GM18507 (cell line): ENCODE data around the gene ASAH2.
"Not testable (repeated sequence)": the region's sequence is repeated elsewhere in the genome, so short reads cannot be mapped to it uniquely, and the experiment has no call there.

ENCODE experiments used
- DNase-seq: peaks from one replicate; pipeline ENCODE4 v3.0.0; 2011; ENCODE audit warnings: low read depth; ENCODE audit not compliant: insufficient read length; ENCODE audit errors: extremely low spot score
- FAIRE-seq: peaks from 2 replicates; lab custom pipeline; 2011; peaks lifted over from hg19 to GRCh38; lab: Jason Lieb, UNC

The ASAH2 gene

DNA sequence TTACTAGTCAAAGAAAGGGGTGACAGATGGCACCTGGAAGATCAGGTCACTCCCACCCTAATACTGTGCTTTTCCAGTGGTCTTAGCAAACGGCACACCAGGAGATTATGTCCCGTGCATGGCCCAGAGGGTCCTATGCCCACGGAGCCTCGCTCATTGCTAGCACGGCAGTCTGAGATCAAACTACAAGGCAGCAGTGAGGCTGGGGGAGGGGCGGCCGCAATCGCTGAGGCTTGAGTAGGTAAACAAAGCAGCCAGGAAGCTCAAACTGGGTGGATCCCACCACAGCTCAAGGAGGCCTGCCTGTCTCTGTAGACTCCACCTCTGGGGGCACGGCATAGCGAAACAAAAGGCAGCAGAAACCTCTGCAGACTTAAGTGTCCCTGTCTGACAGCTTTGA is 11.3 kb upstream of the ASAH2 start:
- DNase-seq, FAIRE-seq: not testable (repeated sequence)

DNA sequence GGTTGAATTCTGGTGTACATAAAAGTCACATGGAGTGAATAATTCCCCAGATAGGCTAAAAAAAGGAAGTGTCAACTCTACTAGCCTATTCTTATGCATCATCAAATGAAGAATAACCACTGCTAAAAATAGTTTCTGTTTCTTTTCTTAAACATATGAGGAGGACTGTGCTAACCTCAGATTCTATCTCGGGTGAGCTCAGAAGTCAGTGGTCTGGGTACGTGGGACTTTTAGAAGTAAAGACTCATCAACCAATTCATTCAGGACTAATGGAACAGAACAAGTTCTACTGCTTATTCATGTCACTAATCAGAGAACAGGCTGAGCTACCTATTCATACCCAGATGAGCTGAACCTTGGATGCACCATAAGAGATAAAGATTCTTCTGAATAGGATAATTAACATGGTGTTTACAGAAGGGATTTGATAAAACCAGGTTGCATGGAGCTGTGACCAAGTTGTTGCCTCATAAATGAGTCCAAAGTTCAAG is 9.5 kb upstream of the ASAH2 start:
- peak; percentile 52 for DNase-seq
- peak; percentile 90 for FAIRE-seq

DNA sequence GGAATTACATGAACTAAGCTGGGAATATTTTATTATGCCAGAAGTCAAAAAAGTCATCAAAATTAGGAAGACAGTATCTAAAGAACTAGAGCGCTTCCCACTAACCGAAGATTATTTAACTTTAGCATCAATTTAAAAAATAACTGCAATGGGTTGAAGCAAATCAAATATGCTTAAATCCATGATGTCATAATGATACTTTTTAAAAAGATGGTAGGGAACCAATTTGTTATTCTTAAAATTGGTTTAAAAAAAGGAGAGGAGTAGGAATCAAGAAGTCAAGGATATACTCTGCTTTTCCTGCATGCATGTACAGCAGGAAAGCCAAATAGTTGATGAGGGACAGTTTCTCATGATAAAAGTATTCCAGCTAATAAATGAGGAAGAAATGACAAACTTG is 3.2 kb upstream of the ASAH2 start:
- no peak for DNase-seq
- FAIRE-seq: no peak

DNA sequence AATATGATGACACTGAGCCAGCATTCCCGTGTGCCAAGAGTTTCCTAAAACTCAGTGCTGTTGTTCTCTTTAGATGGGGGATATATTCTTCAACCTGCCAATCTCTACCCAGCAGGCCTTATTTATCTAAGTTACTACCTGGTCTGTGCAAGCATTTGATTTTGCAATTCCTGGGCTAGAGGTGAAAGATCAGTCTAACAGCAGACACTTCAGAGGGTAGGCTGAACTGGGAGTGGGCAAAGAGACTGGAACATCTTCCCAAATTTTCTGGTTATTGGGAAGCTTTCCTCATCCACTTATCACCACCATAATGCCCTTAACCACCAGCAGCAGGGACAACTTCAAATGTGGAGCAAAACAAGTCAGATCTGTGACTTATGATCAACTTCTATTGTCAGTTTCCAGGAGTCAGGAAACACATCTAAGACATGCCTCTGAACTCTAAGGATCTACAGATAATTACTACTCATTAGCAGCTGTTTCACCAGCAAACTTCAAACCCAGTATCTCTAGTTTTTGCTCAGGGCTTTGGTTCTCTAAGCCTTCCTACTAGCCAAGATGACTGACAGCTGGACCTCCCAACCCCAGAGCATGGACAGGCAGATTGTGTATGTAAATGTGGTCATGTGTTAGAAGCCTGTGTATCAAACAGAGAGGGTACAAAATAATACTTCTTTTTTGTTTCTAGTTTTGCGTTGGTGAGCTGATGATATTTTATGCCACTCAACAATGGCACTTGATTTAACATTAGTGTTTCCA is 1.0 kb downstream of the ASAH2 start:
- DNase-seq (no peak), FAIRE-seq (no peak)

DNA sequence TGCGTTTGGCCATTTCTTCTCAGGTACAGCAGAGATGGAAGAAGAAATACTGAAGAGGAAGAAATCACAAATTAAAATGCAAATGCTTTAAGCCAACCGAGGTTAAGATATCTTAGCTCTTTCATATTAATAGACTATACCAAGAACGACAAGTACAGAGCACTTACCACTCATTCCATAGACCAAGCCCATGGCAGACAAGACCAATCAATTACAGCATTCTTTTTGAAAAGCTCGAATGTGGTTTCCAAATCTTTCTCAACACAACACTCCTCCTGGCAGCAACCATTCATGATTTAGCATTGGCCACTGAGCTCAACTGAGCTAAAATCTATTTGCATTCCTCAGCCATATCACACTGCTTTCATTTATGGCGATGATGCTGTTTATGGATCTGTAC is 2.7 kb downstream of the ASAH2 start:
- FAIRE-seq (no peak), DNase-seq (no peak)

DNA sequence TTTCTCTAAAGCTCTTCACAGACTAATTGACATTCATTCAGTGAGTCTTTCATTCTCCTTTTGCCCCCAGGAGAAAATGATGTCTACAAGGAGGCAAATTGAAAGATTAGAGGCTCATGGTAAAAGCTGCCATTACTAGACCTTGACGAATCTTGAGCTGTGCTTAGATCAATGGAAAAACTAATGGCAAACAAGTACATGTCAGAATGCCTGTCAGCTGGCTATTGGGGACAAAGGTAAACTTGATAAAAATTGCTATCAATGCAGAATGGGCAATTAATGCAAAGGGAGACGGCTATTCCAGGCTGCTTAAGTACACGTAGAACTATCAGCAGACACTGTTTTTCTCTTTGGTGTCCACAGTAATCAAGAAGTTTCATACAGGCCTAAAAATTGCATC is 3.3 kb downstream of the ASAH2 start:
- DNase-seq: no peak
- FAIRE-seq: no peak

DNA sequence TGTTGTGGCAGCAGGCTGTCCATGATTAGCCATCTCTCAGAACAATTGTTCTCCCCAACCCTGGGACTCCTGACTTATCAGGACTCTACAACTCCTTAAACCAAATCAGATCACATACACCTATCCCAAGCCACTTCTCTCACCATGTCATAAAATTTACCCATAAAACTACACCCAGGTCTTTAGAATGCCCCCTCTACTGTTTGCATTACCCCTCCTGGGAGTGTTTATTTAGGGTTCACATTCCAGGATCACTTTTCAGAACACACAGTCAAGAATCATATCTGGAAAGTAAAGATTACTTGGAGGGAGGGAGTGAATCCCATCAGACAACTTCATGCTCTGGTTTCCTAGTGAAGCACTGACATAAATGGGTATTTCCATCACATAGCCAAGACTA is 7.1 kb downstream of the ASAH2 start:
- FAIRE-seq (no peak), DNase-seq (no peak)

DNA sequence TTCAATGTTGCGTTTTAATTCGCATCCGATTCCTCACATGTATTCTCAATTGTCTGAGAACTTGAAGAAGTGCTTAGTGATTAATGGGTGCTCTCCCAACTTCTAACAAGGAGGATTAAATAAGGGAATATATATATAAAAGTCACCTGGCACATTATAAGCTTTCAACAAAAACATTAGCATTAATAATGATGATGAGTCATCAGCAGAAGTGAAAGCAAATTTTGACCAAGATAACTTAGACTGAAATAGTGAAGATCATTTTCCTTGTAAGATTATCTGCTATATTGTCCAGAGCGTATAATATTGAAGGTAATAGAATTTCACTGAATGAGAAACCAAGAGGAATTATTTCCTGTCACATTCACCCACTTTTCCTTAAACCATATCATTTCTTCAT is 8.5 kb downstream of the ASAH2 start:
- no peak for FAIRE-seq
- no peak for DNase-seq

DNA sequence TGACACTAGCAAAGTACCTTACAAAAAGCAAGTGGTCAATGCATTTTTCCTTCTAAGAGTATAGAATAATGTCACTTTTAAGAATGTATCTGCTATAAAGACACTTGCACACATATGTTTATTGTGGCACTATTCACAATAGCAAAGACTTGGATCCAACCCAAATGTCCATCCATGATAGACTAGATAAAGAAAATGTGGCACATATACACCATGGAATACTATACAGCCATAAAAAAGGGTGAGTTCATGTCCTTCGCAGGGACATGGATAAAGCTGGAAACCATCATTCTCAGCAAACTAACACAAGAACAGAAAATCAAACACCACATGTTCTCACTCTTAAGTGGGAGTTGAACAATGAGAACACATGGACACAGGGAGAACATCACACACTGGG is 9.8 kb downstream of the ASAH2 start:
- not testable (repeated sequence) for DNase-seq, FAIRE-seq

DNA sequence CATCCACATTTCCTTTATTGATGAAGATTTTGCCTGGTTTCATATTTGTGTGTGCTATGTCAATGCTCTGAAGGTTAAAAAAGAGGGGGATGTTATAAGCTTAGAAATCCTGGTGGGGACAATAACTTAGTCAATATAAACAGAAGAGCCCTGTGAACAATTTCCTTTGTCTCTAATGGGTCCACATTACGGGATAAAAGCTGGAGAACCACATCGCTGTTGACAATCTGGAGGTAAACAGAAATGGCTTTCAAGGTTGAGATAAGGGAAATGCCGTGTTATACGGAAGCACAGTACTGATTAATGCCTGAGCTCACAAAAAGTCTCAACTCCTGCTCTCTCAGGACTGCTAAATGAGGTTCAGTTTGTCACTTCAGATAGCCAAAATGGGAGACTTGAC is 16.8 kb downstream of the ASAH2 start:
- FAIRE-seq: peak; percentile 38

DNA sequence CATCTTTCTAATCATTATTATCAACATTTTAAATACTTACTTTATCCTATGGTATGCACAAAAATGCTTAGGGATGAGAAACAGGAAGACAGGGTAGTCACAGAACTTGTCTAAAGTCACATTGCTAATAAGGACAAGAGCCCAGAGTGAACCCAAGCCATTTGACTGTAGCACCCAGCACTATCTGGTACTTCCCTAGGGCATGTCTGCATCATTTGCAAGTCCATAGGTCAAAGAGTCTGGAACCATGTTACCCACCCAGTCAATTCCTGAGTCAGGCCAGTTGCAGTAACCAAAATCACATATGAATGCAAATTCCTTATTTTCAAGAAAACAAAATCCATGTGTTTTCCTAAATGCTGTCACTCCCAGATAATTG is 19.1 kb downstream of the ASAH2 start:
- FAIRE-seq (no peak), DNase-seq (no peak)

More for the DNA sequence above, 16.8 kb downstream of the ASAH2 start:
- no peak for DNase-seq

DNA sequence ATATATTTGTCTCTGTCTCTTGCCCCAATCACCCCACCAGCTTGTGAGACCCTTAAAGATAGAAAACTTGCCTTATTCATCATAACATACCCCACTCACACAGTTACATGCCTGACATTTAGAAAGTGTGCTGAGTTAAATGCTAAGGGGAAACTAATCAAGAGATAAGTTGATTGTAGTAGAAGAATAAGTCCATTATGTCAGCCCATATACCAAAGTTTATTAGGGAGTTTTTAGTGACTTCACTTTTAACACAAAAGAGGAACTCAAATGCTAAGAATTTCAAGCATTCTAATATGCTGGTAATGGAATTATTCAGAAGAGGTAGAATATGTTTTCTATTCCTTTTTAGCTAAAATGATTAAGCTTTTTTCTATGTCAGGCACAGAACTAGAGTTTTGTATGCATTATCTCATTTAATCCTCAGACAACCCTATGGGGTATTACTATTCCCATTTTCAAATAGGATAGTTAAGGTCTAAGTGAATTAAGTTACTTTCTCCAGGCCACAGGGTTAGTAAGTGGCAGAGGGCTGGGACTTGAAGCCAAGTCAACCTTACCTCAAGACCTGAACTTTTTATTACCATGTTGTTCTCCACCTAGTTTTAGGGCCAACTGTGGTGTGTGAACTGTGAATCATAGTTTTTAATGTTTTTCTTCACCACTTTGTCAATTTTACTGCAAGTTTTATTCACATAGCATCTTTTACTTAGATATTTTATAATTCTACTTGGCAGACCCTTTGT is 19.6 kb downstream of the ASAH2 start:
- no peak for FAIRE-seq
- no peak for DNase-seq

DNA sequence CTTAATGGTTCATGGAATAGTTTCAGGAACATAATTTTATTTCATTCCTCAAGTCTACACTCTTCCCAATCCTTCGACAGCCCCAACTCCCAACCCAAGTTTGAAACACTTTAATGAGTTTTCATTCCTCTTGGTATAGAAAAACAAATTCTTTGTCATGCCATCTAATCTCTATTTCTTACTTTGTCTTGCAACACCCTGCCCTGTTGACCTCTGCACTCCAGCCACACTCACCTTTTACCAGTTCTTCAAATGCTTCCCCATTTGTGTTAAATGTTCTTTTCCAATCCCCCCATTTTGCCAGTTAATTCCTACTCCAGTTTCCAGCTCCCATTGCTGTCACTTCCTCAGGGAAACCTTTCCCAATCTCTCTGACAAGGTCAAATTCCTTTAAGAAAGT is 21.9 kb downstream of the ASAH2 start:
- FAIRE-seq: no peak
- DNase-seq: no peak

DNA sequence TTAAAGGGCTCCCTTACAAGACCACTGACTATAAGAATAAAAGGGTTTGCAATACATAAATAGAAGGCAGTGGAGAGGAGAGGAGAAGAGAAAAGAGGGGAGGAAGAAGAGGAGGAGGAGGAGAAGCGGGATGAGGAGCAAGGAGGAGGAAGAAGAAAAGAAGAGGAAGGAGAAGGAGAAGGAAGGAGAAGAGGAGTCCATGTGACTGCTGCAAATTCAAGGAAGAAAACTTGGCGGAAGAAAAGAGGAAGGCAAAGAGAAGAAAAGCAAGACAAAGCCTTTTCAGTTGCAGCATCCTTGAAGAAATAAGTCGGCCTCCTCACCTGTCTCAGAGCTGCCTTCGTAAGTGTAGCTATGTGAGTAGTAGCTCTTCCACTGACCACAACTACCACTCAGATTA is 22.6 kb downstream of the ASAH2 start:
- FAIRE-seq (peak; percentile 5), DNase-seq (no peak)

DNA sequence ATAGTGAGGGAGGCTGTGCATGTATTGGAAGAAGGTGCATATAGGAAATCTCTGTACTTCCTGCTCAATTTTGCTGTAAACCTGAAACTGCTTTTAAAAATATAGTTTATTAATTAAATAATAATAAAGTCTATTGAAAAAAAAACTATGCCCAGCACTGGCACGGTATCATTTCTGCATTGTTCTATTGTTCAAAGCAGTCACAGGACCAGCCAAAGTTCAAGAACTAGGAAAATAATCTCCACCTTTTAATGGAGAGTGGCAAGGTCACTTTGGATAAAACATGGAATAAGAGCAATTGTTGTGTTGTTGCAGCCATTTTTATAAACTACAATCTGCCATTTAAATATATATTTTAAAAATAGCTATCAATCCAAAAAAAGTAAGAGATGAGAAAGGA is 24.7 kb downstream of the ASAH2 start:
- FAIRE-seq: no peak
- no peak for DNase-seq

DNA sequence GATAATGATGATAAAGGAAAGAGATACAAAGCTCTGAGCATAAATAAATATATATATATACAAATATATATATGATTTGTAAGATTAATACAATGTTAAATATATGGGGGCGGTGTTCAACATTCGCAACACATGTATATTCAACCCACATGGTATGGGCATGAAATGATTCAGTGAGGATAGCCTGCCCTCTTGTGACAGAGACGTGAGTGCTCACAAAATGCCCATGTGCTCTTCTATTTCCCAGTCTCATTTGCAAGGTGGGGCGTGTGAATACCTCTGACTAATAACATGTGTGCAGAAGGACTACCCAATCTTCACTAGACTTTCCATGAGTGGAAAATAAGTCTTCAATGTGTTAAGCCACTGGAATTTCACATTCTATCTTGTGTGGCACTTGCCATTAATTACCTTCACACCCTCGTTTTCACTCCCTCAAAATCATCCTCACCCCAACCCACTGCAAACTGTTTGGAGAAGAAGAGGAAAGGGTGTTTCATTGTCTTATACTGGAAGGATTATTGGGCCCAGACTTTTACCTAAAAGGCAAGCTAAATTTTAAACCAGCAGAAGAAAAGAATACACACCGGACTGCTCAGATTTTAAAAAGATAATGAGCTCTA is 26.9 kb downstream of the ASAH2 start:
- DNase-seq (peak; percentile 18), FAIRE-seq (peak; percentile 97)

DNA sequence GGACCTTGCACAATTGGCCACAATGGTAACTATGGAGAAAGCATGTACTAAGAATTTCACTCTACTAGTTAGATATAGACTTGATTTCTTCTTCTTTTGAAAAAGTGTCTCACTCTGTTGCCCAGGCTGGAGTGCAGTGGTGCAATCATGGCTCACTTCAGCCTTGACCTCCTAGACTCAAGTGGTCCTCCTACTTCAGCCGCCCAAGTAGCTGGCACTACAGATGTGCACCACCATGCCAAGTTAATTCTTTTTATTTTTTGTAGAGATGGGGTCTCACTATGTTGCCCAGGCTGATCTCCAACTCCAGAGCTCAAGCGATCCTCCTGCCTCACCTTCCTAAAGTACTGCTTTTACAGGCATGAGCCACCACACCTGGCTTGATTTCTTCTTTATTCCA is 29.1 kb downstream of the ASAH2 start:
- no peak for FAIRE-seq
- DNase-seq: no peak

DNA sequence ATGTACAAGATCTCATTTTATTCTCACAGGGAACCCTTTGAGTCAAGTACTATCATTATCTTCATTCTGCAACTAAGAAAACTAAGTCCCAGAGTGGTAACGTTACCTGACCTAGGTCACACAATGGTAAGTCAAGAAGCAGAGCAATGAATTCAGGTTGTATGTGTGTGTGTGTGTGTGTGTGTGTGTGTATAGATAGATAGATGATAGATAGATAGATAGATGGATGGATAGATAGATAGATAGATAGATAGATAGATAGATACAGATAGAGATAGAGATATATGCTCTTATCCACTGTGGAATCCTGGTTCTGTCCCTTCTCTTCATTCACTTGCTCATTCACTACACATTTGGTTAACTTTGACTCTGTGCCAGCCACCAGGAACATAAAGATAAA is 29.8 kb downstream of the ASAH2 start:
- no peak for DNase-seq
- FAIRE-seq: no peak

DNA sequence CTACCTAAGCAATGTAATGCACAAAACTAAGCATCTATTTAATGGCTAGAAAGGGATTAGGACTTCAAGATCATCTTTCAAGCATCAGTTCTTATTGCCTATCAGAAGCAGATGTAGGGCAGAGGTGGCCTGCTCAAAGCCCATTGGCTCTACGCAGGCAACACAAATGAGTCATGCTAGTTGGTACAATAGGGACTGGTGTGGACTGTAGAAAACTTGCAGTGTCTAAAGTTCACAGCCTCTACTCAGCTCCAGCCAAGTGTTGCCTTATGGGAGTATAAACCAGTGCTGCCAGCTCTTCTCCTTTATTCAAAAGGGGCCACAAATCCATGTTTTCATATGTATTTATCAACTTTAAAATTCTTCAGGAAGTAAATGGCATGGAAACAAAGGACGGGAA is 31.7 kb downstream of the ASAH2 start:
- DNase-seq: no peak
- no peak for FAIRE-seq

DNA sequence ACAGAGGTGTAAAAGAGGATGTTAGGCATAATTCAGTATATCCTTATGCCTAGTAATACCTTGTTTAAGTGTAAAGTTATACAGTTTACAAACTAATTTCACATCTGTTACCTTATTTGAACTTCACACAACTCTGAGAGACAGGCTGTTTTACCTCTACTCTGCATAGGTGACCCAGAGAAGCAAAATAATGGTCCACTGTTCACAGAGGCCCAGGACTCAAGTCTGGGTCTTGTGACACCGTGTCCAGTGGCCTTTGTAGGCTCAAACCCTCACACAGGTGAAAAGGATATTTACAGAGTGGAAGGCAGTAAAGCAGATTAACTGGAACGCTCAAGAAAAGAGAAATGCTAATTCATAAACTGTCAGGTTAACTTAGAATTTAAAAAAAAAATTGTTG is 32.1 kb downstream of the ASAH2 start:
- FAIRE-seq (no peak), DNase-seq (no peak)

DNA sequence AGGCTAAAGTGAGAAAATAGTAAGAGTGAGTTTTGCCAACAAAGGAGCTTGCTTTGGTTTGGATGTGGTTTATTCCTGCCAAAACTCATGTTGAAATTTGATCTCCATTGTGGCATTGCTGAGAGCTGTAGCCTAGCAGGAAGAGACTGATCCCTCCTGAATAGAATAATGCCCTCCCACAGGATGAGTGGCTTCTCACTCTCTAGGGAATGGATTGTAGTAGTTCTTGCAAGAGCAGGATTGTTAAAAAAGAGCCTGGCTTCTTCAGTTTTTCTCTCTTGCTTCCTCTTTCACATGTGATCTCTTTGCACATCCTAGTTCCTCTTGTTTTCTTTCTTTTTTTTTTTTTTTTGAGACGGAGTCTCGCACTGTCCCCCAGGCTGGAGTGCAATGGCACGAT is 34.4 kb downstream of the ASAH2 start:
- FAIRE-seq (no peak), DNase-seq (no peak)
